Astrocyte (in vitro differentiated cells and primary cell): ENCODE data around the gene NPAS3.

ENCODE experiments used
- CTCF ChIP-seq: IDR thresholded peaks from 2 replicates; pipeline ENCODE4 v1.5.1; 2011; ENCODE audit warnings: low read depth, mild to moderate bottlenecking, inconsistent platforms, low read length, moderate library complexity; ENCODE audit not compliant: insufficient read depth
- EZH2 ChIP-seq: IDR thresholded peaks from 2 replicates; pipeline ENCODE4 v1.6.1; 2012; ENCODE audit warnings: mild to moderate bottlenecking, low read length, inconsistent platforms; ENCODE audit not compliant: insufficient read depth

- no peak for TF ChIP-seq EZH2
- no peak for TF ChIP-seq CTCF
Observed at GRCh38 chr14:33541171-33541570, 602.5 kb downstream of the NPAS3 start.
